ENCODE measurements around the gene SULT1C2.
"Not testable (repeated sequence)": the region's sequence is repeated elsewhere in the genome, so short reads cannot be mapped to it uniquely, and the experiment has no call there.

The SULT1C2 gene

GRCh38 chr2:108351889-108352288, 63.2 kb downstream of the SULT1C2 start:
- DNase-seq (ENCODE audit: low read depth in 2 of 2) = no peak

GRCh38 chr2:108354136-108354535, 65.4 kb downstream of the SULT1C2 start:
- no peak for DNase-seq (ENCODE audit: low read depth in 2 of 2)

GRCh38 chr2:108355906-108356734, 67.4 kb downstream of the SULT1C2 start:
- DNase-seq (ENCODE audit: low read depth in 2 of 2) = no peak

DNA sequence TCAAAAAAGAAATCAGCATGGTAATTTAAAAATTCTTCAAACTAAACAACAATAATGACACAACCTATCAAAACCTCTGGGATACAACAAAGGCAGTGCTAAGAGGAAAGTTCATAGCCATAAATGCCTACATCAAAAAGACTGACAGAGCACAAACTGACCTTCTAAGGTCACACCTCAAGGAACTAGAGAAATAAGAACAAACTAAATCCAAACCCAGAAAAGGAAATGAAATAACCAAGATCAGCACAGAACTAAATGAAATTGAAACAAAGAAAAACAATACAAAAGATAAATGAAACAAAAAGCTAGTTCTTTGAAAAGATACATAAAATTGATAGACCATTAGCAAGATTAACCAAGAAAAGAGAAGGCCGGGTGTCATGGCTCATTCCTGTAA, 70.6 kb downstream of the SULT1C2 start:
- not testable (repeated sequence) for DNase-seq (ENCODE audit: low read depth in 2 of 2)

All from stimulated activated CD4-positive, alpha-beta T cell treated with anti-CD3 and anti-CD28 coated beads, Interleukin-4, amount 100 ng/mL, for 48 hours (primary cell).